ENCODE results near the gene TUBB3.
"Not testable (repeated sequence)": the region's sequence is repeated elsewhere in the genome, so short reads cannot be mapped to it uniquely, and the experiment has no call there.

The TUBB3 gene

GRCh38 chr16:89919535-89920406 lies 3.4 kb upstream of the TUBB3 start:
- no peak for DNase-seq

GRCh38 chr16:89920723-89921122 lies 2.4 kb upstream of the TUBB3 start:
- no peak for DNase-seq

GRCh38 chr16:89921131-89921701 lies 1.9 kb upstream of the TUBB3 start:
- DNase-seq = no peak

GRCh38 chr16:89921702-89922476 lies 1.3 kb upstream of the TUBB3 start:
- DNase-seq = peak; percentile 39

GRCh38 chr16:89922477-89922883 lies 662 bp upstream of the TUBB3 start:
- peak; percentile 54 for DNase-seq

- no peak for DNase-seq
Observed at GRCh38 chr16:89923640-89924296, 626 bp downstream of the TUBB3 start.

- peak; percentile 37 for DNase-seq
Observed at GRCh38 chr16:89924297-89924924, 1.3 kb downstream of the TUBB3 start.

GRCh38 chr16:89924925-89925307 lies 1.8 kb downstream of the TUBB3 start:
- no peak for DNase-seq

- no peak for DNase-seq
Observed at GRCh38 chr16:89925596-89926079, 2.5 kb downstream of the TUBB3 start.

GRCh38 chr16:89931305-89931896 lies 8.3 kb downstream of the TUBB3 start:
- no peak for DNase-seq

- no peak for DNase-seq
Observed at GRCh38 chr16:89931964-89932363, 8.8 kb downstream of the TUBB3 start.

- not testable (repeated sequence) for DNase-seq
Observed at GRCh38 chr16:89934019-89934418, 10.9 kb downstream of the TUBB3 start.

- no peak for DNase-seq
Observed at GRCh38 chr16:89934611-89935553, 11.7 kb downstream of the TUBB3 start.

- DNase-seq = not testable (repeated sequence)
Observed at GRCh38 chr16:89935620-89936019, 12.5 kb downstream of the TUBB3 start.

- no peak for DNase-seq
Observed at GRCh38 chr16:89936034-89936433, 12.9 kb downstream of the TUBB3 start.

- no peak for DNase-seq
Observed at GRCh38 chr16:89936508-89936907, 13.4 kb downstream of the TUBB3 start.

GRCh38 chr16:89936981-89937380 lies 13.8 kb downstream of the TUBB3 start:
- no peak for DNase-seq

- no peak for DNase-seq
Observed at GRCh38 chr16:89938175-89938885, 15.2 kb downstream of the TUBB3 start.

GRCh38 chr16:89944773-89945172 lies 21.6 kb downstream of the TUBB3 start:
- no peak for DNase-seq

GRCh38 chr16:89945654-89946053 lies 22.5 kb downstream of the TUBB3 start:
- no peak for DNase-seq
